Colon (tissue), 2 donors: ENCODE results near the gene RELN.
"Not testable (repeated sequence)": the region's sequence is repeated elsewhere in the genome, so short reads cannot be mapped to it uniquely, and the experiment has no call there.

ENCODE experiments used
- FAIRE-seq: peaks from 2 replicates; lab custom pipeline; 2012; peaks lifted over from hg19 to GRCh38; lab: Jason Lieb, UNC
- donor health status: control.
- donor health status: control.

Gene RELN

DNA sequence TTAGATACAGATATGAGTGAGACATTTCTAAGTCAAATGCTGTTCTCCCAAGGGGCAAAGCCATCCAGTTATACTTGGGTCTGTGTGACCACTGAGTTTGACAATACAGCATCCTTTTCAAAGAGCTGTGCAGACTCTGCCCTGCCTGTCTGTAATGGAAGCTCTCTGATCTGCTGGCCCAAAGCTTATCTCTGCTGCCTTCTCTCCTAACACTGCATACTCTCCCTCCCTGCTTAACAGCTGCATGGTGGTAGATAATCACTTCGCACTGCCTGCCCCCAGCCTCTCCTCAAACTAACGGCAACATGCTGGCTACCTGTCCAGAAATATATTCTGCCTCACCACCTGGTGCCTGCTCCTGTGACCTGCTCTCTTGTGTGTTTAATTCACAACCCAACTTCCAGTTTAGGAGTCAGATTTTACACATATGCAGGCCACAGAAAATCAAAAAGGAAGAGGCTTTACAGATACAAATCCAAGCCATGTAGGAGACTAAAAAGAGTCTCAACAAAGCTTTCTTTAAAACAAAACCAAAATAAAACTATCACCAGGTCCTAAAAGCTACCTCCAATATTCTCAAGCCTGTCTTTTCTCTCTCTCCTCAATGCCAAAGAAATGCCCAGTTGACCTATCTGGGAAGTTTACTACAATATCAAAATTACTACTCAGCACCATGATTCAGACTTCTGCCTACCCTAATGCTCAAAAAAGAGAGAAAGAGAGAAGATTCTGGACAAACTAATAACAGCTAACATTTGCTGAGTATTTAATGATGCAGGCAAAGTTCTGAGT is 145.6 kb downstream of the RELN start:
- FAIRE-seq = no peak

DNA sequence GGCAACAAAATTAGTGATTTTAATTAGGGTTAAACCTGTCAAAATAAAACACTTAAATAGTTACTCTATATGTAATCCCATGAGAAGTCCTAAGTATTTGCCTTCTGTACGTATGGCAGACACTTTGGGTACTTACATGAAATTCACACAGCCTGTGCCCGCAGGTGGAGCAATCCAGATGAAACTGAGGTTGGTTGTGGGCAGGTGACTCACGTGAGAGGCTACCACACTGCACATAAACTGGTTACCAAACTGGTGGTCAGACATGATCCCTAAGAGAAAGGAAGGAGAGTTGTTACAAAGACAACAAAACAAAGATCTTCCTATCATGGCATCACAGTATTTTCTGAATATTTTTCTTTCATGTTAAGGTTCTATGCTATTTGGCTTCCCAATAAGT is 156.1 kb downstream of the RELN start:
- no peak for FAIRE-seq

DNA sequence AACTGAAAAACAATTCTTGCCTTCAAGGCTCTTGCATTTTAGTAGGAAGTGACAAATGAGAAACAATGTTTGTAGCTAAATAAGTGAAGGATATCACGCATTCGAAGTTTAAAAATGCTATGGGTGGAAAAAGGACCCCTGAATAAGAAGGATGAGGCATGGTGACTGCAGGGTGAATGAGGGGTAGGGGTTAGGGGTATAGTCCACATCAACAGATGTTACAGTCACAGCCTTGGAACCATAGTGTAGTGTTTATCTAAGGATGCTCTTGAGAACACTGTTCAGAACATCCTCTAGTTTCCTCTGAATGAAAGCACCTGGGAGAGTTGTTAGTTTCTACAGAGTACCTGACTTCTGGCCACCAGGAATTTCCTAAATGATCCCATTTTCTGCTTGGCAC is 157.0 kb downstream of the RELN start:
- no peak for FAIRE-seq

DNA sequence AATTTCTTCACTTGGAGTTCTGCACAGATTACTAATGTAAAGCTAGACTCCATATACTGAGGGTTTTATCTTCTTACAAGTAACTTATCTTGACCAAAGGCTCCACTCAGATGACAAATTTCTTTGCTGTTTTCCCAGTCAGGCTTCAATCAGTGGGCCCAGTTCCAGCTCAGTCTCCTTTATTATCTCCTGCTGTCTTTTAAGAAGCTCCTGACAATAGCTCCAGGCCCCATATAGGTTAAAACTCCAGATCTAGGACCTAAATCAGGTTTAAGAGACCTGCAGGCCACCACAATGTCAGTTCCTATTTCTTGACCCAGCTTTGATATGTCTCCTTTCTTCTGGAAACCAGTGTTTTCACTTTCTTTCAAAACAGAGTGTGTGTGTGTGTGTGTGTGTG is 165.2 kb downstream of the RELN start:
- no peak for FAIRE-seq

DNA sequence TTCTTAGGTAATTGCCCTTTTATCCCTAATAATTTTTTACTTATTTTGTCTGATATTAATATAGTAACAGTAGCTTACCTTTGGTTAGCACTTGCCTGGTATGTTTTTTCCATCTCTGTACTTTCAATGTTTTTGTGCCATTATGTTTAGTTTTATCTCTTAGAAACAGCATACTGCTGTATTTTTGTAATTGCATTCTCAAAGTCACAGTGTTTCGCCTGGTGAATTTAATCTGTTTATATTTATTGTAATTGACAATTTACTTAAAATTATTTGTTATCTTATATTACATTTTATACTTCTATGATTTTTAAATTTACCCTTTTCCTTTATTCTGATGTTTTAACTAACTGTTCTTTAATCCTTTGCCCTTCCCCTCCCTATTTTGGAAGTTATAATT is 166.4 kb downstream of the RELN start:
- FAIRE-seq = no peak

DNA sequence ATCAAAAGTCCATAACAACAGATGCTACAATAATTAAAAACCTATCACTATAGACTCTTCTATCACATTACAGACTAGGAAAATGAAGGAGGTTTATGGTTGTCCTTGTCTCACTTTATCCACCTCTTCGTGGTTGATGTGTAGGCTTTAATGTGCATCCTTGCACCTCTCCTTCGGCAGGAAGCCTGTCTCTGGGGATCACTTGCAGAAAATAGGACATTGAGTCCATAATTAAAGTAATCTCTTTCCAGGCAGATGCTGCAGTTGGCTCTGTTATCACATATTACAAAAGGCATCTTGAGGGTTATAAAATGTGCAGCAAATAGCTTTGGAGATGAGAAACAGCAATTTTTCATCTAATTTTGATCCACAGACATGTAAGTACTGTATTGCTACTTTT is 168.4 kb downstream of the RELN start:
- FAIRE-seq = no peak

DNA sequence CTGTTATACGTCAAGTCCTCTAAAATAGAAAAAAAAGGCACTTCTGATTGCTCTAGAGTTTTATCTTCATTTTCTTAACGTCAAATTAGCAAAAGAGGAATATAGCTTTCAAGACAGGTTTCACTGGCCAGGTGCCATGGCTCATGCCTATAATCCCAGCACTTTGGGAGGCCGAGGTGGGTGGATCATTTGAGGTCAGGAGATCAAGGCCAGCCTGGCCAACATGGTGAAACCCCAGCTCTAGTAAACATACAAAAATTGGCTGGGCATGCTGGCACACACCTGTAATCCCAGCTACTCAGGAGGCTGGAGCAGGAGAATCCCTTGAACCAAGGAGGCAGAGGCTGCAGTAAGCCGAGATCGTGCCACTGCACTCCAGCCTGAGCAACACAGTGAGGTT is 173.5 kb downstream of the RELN start:
- FAIRE-seq = not testable (repeated sequence)

DNA sequence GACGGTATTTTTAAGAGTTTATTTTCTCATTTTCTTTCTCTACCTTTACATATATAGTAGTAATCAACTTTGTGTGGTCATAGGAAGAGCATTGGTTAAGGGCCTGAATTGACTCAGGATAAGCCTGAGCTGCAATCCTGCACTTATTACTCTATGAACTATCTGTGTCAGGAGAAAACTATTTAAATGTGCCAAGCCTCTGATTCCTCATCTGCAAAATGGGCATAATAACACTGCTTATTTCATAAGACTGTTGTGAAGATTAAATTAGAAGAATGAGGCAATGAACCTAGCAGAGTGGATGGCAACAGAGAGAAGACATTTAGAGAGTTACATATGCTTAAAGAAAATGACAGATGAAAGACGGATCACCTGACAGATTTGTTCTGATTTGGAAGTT is 175.5 kb downstream of the RELN start:
- FAIRE-seq = no peak

DNA sequence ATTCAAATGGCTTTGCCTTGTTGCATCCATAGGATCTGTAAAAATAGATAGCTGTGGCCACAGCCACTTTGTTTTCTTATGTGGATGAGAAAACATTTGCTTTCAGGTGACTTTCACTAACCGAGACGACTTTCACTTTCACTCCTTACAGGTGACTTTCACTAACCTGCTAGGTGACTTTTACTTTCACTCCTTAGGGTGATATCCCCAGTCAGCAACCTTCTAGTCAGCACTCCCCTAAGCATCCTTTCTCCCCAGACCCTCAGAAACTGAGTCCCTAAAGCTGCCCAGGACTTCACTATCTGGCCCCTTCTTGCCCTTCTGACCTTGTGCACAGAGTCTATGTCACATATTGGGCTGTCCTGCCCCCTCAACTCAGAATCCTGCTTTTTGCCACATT is 177.5 kb downstream of the RELN start:
- FAIRE-seq = no peak

DNA sequence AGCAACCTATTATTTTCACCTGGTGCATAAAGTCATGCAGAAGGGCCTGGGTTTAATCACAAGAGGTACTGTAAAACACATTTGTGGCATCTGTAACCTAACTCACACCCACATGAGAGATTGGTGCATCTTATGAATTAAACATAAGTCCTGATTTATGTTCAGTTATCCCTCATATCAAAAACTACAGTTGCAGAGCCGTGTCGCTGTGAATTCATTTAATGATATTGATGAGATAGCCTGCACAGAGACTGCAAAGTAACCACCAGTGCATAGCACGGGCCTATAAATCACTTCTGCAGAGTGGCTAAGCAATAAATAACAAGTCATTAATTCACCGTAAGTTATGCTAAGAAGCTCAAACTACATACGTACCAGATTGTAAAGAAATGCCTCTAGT is 178.2 kb downstream of the RELN start:
- FAIRE-seq = no peak

DNA sequence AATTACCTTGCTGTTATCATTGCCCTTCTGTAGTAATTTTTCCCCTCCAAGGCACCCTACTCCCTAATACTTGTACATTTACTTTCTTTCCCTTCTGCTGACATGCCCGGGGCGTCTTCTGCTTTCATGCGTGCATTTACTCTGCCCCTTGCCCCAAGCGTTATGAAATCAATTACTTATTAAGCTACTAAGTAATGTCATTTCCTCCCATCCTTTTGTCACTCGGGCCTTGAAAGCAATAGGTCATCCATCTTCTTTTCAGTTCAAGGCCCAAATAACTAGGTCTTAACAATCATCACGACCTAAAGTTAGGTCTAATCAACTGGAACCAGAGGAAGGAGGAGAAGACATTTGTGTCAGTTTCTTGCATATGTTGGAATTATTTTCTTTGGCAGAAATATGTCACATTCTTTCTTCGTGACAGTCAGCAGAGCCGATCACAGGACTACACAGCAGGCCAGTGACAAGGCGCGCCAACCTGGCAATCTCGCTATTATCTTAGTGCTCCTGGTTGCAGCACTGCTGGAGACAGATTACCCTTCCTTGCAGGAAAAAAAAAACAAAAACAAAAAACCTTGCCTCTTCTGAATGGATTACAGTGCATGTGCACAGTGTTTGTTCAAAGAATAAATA is 179.2 kb downstream of the RELN start:
- FAIRE-seq = no peak

DNA sequence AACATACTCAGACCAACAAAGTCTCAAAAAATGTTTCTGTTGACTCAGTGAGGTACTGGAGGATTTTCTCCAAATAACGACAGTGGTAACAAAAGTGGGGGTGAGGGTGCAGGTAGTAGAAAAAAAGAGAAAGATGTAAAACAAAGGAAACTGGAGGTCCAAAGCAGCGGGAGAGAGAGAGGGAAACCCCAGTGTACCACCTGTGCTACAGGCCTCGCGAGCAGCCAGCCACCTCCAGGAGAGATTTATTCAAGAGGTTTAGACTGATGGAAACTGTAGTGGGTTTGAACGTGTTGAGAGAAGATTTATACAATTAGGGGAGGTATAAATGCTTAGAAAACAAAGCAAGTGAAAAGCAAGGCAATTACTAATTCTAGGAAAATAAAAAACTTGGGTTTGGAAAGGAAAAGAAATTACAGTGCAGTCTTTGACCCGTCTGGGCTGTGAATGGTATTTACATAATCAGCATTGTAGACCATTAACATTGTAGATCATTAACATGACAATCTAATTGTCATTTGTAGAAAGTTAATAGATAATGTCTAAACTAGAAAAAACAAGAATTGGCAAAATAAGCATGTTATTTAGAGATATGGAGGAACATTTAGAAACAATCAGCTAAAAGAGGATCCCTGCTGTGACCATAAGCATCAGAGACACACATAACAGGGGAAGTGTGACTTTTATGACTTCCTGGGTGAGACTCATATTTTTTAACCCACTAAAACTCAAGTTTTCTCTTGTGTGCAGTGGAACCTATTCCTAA is 180.0 kb downstream of the RELN start:
- no peak for FAIRE-seq

DNA sequence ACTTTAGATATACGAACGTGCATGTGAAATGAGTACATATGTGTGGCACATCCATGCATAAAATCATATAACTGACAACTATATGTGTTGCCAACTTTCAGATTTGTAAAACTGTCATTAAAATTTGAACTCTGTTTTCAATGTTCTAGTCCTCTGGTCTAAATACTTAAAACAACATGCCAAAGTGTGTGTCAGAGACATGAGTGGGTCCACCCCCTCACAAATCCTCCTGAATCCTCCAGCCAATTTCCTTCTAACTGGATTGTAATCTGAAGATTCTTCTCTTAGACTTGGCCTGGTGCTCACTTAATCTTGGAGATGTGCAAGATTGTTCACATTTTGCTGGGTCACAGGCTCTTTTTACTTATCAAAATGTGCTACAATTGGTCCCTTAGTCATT is 184.1 kb downstream of the RELN start:
- FAIRE-seq = no peak

DNA sequence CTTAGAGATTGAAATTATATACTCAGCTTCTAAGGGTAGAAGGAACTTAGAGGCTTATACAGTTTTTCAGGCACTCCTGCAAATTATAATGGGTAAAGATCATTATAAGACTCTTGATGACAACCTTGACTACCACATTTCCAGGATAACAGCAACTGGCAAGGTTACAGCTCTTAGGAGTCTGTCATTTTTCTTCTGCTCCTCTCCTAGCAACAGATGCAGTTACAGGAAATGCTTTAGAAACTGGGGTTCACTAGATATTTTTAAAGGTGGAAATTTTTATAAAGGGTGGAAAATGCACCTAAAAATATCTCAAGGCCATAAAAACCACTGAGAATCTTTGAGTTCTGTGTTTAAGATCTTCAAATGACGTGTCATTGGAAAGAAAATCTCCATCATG is 185.8 kb downstream of the RELN start:
- FAIRE-seq = no peak

DNA sequence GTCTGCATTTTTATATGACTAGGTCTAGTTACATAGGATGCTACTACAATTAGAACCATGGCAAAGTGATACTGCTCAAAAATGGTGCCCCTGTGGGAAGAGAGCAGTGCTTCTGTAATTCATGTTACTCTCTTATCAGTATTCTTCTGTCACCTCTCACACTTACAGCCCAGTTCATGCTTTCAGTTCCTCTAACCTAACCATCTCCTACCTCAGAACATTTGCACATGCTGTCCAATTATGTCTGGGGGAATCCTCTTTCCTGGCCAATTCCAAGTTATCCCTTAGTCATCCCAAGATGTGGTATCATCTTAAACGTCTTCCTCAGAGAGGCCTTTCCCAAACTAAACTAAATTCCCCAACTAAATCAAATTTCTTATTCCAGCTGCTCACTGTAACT is 190.2 kb downstream of the RELN start:
- FAIRE-seq = no peak

DNA sequence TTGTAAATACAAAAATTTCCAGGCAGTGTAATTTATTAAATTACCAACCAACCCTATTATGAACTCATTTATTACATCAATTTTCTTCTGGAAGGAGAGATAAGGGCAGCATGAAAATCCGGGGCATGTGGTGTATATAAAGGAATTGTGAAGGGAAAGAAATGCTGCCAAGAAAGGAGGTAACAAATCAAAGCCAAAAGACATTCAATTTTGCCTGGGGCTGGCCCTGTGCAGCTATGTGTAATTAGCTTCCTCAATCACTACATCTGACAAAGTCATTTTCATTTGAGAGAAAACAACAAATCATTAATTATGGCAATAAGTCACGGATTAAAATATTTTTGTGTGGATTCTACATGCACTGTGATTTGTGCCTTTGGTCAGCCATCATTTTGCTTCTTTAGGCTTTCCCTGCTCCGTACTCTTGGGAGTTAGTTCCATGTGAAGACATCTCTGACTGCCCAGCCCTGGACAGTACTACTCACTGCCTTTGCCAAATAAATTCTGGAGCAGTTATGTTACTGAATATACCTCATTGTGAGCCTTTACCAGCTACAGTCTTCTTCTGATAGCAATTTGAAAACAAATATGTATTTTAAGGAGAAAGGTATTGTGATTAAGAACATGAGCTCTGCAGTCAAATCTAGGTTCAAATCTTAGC is 191.7 kb downstream of the RELN start:
- no peak for FAIRE-seq

DNA sequence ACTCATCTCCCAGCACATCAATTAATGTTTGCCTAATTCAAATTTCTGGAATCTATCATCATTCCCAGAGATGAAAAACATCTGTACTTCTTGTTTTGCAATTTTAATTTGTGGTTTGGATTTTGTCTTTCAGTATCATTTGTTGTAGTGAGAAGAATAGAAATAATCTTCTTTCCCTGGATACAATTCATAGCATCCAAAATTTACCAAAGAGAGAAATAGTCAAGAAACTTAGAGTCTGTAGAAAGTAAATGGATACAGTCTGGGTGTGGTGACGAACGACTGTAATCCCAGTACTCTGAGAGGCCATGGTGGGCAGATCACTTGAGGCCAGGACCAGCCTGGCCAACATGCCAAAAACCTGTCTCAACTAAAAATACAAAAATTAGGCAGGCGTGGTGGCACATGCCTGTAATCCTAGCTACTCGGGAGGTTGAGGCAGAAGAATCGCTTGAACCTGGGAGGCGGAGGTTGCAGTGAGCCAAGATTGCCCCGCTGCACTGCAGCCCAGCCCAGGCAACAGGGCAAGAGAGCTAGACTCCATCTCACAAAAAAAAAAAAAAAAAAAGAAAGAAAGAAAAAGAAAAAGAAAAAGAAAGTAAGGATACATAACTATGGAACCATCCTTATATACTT is 193.0 kb downstream of the RELN start:
- no peak for FAIRE-seq

DNA sequence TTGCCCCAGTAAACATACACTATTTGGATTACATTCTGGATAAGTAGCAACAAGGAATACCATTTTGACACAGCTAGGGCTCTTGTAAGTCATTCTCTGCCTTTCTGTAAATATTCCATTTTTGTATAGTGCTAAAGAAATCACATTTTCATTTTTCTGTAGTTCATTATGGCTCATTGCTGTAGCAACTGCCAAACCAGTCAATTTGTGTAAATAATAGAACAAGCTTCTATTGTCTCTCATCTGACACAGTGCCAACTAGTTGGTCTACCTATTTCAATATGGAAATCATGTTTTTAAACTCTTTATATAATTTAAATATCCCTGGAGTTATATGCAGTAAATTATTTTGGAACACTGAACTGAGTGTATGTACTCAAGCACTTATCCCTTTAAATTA is 193.7 kb downstream of the RELN start:
- no peak for FAIRE-seq

DNA sequence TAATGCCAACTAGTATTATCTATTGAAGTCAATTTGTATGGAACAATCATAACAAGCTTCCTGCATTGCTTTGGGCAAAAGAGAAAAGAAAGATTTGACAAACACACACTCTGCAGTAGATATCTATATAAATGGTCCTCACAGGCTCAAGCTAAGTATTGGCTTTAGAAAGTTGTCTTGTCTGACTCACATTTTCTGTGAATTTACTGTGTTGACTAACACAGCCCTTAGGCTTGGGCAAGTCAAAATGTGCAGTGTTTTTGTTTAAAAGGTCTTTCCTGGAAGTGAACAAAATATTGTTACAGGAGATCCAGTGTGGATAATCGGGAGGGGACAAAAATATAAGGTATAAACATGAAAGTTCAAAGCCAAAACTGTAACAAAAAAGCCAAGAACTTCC is 194.4 kb downstream of the RELN start:
- no peak for FAIRE-seq

DNA sequence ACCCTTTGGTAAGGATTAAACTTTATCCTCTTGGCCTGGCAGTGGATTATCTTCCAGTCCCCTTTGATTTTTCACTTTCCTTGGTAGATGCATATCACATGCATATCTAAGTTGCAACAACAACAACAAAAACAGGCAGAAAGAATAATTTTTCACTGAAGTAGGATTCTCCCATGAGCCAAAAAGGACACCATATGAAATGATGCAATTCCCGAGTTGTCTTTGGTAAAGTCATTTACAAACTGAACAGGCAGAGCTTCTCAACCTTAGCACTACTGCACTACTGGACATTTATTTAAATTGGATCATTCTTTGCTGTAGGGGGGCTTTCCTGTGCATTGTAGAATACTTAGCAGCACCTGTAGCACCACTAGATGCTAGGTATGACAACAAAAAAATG is 195.0 kb downstream of the RELN start:
- no peak for FAIRE-seq

DNA sequence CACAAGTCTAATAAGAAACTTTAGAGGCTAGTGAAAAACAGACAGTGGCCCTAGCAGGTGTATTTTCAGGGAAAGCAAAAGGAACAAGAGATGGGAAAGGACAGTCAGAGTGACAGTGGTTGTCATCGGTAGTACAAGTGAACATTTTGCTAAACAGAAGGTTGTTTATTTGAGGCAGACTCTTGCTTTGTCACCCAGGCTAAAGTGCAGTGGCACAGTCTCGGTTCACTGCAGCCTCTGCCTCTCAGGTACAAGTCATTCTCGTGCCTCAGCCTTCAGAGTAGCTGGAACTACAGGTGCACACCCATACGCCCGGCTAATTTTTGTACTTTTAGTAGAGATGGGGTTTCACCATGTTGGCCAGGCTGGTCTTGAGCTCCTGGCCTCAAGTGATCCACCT is 195.8 kb downstream of the RELN start:
- FAIRE-seq = no peak

DNA sequence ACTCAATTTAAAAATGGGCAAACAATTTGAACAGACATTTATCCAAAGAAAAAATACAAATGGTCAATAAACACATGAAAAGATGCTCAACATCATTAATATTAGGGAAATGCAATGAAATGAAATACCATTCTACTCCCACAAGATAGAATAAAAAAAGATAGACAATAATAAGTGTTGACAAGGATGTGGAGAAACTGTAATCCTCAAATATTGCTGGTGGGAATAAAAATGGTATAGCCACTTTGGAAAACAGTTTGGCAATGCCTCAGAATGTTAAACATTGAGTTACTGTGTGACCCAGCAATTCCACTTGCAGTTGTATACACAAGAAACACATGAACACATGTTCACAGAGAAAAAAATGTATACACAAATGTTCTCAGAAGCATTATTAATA is 197.6 kb downstream of the RELN start:
- no peak for FAIRE-seq
